ENCODE measurements around the gene CLIP3. TPM values are rescaled to one million over a fixed set of nuclear protein-coding genes. Genes with fewer than 3 reads are reported as not detected.
"Not testable (repeated sequence)": the region's sequence is repeated elsewhere in the genome, so short reads cannot be mapped to it uniquely, and the experiment has no call there.

The CLIP3 gene
- total and polyA plus RNA-seq, 7 donors: 1.2 to 53.7 (median 22.5) TPM

GRCh38 chr19:36041831-36042230 is 9.2 kb upstream of the CLIP3 start:
- Histone ChIP-seq H3K4me1 (peaks cover 0 to 61% (median 58%) of the 10 kb centered on the region in 4 donors), H3K36me3 (peaks cover 0 to 27% (median 6%) of the 10 kb centered on the region in 4 donors), H3K27ac (peak overlapping the region; percentile 71 to 76 (median 76)), H3K9me3 (no peaks in the 10 kb centered on the region), H3K4me3 (no peak overlapping the region), H3K27me3 (no peaks in the 10 kb centered on the region)
- intact Hi-C loops (cut with DNase I): no loop called here
- TF ChIP-seq CTCF (IDR thresholded peaks at IDR 0.05) (no peak), POLR2AphosphoS5 (IDR thresholded peaks at IDR 0.05) (no peak), EP300 (IDR thresholded peaks at IDR 0.05) (no peak), POLR2A (IDR thresholded peaks at IDR 0.05) (no peak)
- 53 to 58% methylated on average over 3 of the region's 3 CpGs for WGBS, 2 donors
- no peak for DNase-seq

GRCh38 chr19:36041092-36041491 is 8.4 kb upstream of the CLIP3 start:
- DNase-seq; H3K4me3 ChIP-seq; intact Hi-C loops (cut with DNase I); H3K9me3 ChIP-seq; H3K27me3 ChIP-seq: not testable (repeated sequence)
- WGBS, 2 donors: 94% methylated on average over 6 of the region's 6 CpGs
- H3K27ac ChIP-seq: peak overlapping the region; percentile 71 to 76 (median 76)
- H3K4me1 ChIP-seq: peaks cover 0 to 53% (median 51%) of the 10 kb centered on the region in 4 donors
- H3K36me3 ChIP-seq: peaks cover 0 to 27% (median 6%) of the 10 kb centered on the region in 4 donors

- TF ChIP-seq CTCF (IDR thresholded peaks at IDR 0.05): no peak
- H3K27ac ChIP-seq: peak overlapping the region in 2 of 4 donors; percentile 75 to 76
- intact Hi-C loops (cut with DNase I): no loop called here
- H3K4me3 ChIP-seq: no peak overlapping the region
- peaks cover 0 to 27% (median 6%) of the 10 kb centered on the region in 4 donors for H3K36me3 ChIP-seq
- peaks cover 0 to 47% (median 45%) of the 10 kb centered on the region in 4 donors for H3K4me1 ChIP-seq
- no peak for DNase-seq
- no peaks in the 10 kb centered on the region for H3K9me3 ChIP-seq
- WGBS, 2 donors: 84 to 88% methylated on average over 6 of the region's 6 CpGs
- no peaks in the 10 kb centered on the region for H3K27me3 ChIP-seq
Measured at GRCh38 chr19:36040495-36040894, 7.8 kb upstream of the CLIP3 start.

- DNase-seq: no peak
- no peaks in the 10 kb centered on the region for H3K27me3 ChIP-seq
- H3K36me3 ChIP-seq: peaks cover 0 to 34% (median 10%) of the 10 kb centered on the region in 4 donors
- intact Hi-C loops (cut with DNase I): no loop called here
- H3K9me3 ChIP-seq: no peaks in the 10 kb centered on the region
- H3K27ac ChIP-seq: peak overlapping the region in 2 of 4 donors; percentile 9 to 88
- no peak overlapping the region for H3K4me3 ChIP-seq
- WGBS, 2 donors: 92% methylated on average over 6 of the region's 6 CpGs
- H3K4me1 ChIP-seq: peaks cover 0 to 26% (median 14%) of the 10 kb centered on the region in 4 donors
- no peak for TF ChIP-seq CTCF (IDR thresholded peaks at IDR 0.05)
- TF ChIP-seq EP300 (IDR thresholded peaks at IDR 0.05): no peak
- TF ChIP-seq POLR2AphosphoS5 (IDR thresholded peaks at IDR 0.05): no peak
- no peak for TF ChIP-seq POLR2A (IDR thresholded peaks at IDR 0.05)
Measured at GRCh38 chr19:36031308-36031707, 1.4 kb downstream of the CLIP3 start.

- no peak overlapping the region for H3K4me3 ChIP-seq
- TF ChIP-seq EP300 (IDR thresholded peaks at IDR 0.05) (no peak), POLR2A (IDR thresholded peaks at IDR 0.05) (no peak), CTCF (IDR thresholded peaks at IDR 0.05) (no peak), POLR2AphosphoS5 (IDR thresholded peaks at IDR 0.05) (no peak)
- DNase-seq: no peak
- H3K27me3 ChIP-seq: no peaks in the 10 kb centered on the region
- H3K4me1 ChIP-seq: peaks cover 0 to 26% (median 14%) of the 10 kb centered on the region in 4 donors
- H3K27ac ChIP-seq: peak overlapping the region in 2 of 4 donors; percentile 11 to 19
- H3K9me3 ChIP-seq: no peaks in the 10 kb centered on the region
- 91% methylated on average over 8 of the region's 8 CpGs for WGBS, 2 donors
- H3K36me3 ChIP-seq: peaks cover 0 to 42% (median 16%) of the 10 kb centered on the region in 4 donors
- intact Hi-C loops (cut with DNase I): no loop called here
Measured at GRCh38 chr19:36030264-36031148, 2.2 kb downstream of the CLIP3 start.

Data from sigmoid colon (tissue), 7 donors.